Spinal cord (tissue), 10 donors: ENCODE results near the gene B3GAT2. TPM values are rescaled to one million over a fixed set of nuclear protein-coding genes. Genes with fewer than 3 reads are reported as not detected.

Source experiments
- DNase-seq, 6 donors: peaks; one replicate each; pipeline versions ENCODE4 v3.0.0 to v3.0.0-alpha.2; 2013 to 2015; ENCODE audit warnings: low spot score in 6 of 6, low read depth in 4 of 6
- H3K27ac ChIP-seq: one replicate; pipeline ENCODE4 v1.5.1; 2013; ENCODE audit warnings: low read depth, low read length, control low read depth
- H3K27me3 ChIP-seq: one replicate; pipeline ENCODE4 v1.6.1; 2013; ENCODE audit warnings: low read length; ENCODE audit not compliant: control insufficient read depth, insufficient read depth
- H3K36me3 ChIP-seq: one replicate; pipeline ENCODE4 v1.6.1; 2013; ENCODE audit warnings: low read length; ENCODE audit not compliant: control insufficient read depth, insufficient read depth
- H3K4me1 ChIP-seq: one replicate; pipeline ENCODE4 v1.6.1; 2013; ENCODE audit warnings: low read length; ENCODE audit not compliant: control insufficient read depth, insufficient read depth
- H3K4me3 ChIP-seq: one replicate; pipeline ENCODE4 v1.5.1; 2013; ENCODE audit warnings: low read depth, low read length, control low read depth
- H3K9me3 ChIP-seq: one replicate; pipeline ENCODE4 v1.6.1; 2013; ENCODE audit warnings: low read length; ENCODE audit not compliant: control insufficient read depth, insufficient read depth
- WGBS: methylation state at CpG from one replicate; pipeline ENCODE4 v1.1.5; 2013; ENCODE audit warnings: missing lambda C conversion rate; ENCODE audit not compliant: insufficient coverage; 5-methylcytosine and 5-hydroxymethylcytosine counted together
- long read RNA-seq, 4 donors: transcript quantifications; one replicate each; lab custom pipeline, GENCODE V29; 2026
- polyA plus RNA-seq, 2 donors: library from polyadenylated mRNA; unstranded; fragments of 120-200 nt; gene quantifications; one replicate each; pipeline ENCODE4 v1.2.1, GENCODE V29; 2013; ENCODE audit not compliant: insufficient read length in 2 of 2
- total RNA-seq, 2 donors: library from RNA; depleted of rRNA in 1 of 2; stranded (reverse); fragments of 120-200 nt in 1 of 2; fragments of >200 nt in 1 of 2; gene quantifications; one replicate each; pipeline versions ENCODE4 v1.2.3 to v1.2.4, GENCODE V29; 2013 to 2014
- donor health status: healthy.

B3GAT2 gene
- total RNA-seq (10 to 100 TPM; 22.9 to 82.5 TPM), polyA plus RNA-seq (10 to 100 TPM; 52.8 to 79.4 TPM)
- long read RNA-seq, donor 1, full-length matches to known transcripts = 17 of 74 reads
- long read RNA-seq, donor 1, partial matches to known transcripts = 29 of 74 reads
- long read RNA-seq, donor 1, other reads (novel, unspliced or antisense) = 28 of 74 reads
- long read RNA-seq, donor 2, full-length matches to known transcripts = 7 of 36 reads
- long read RNA-seq, donor 2, partial matches to known transcripts = 29 of 36 reads
- long read RNA-seq, donor 2, other reads (novel, unspliced or antisense) = 0 of 36 reads
- long read RNA-seq, donor 3, full-length matches to known transcripts = 8 of 8 reads
- long read RNA-seq, donor 3, partial matches to known transcripts = 0 of 8 reads
- long read RNA-seq, donor 3, other reads (novel, unspliced or antisense) = 0 of 8 reads
- long read RNA-seq, donor 4 = 0 reads

GRCh38 chr6:70956451-70957283 lies at the start of gene B3GAT2:
B3GAT2 (minus strand) TSS chr6:70957060; CDS start chr6:70956429, 631 bp downstream.
- H3K36me3 ChIP-seq = no peaks in the 10 kb centered on the region
- H3K4me1 ChIP-seq = peaks cover 25% of the 10 kb centered on the region
- H3K4me3 ChIP-seq = peak within 1 kb of the TSS; percentile 66
- under 1% methylated on average over 73 of the region's 83 CpGs for WGBS
- DNase-seq = peak in 4 of 6 donors; percentile 53 to 96 (median 86)
- peaks cover 11% of the 10 kb centered on the region for H3K27me3 ChIP-seq
- no peaks in the 10 kb centered on the region for H3K9me3 ChIP-seq
- H3K27ac ChIP-seq = peak within 1 kb of the TSS; percentile 71

GRCh38 chr6:70998148-70998547 lies 41.3 kb upstream of the B3GAT2 start:
- no peak overlapping the region for H3K4me3 ChIP-seq
- no peak for DNase-seq
- H3K27ac ChIP-seq = no peak overlapping the region
- H3K27me3 ChIP-seq = no peaks in the 10 kb centered on the region
- no peaks in the 10 kb centered on the region for H3K36me3 ChIP-seq
- WGBS = 32% methylated on average over 4 of the region's 4 CpGs
- no peaks in the 10 kb centered on the region for H3K4me1 ChIP-seq
- no peaks in the 10 kb centered on the region for H3K9me3 ChIP-seq

GRCh38 chr6:70997379-70997778 lies 40.5 kb upstream of the B3GAT2 start:
- H3K4me1 ChIP-seq = no peaks in the 10 kb centered on the region
- no peaks in the 10 kb centered on the region for H3K36me3 ChIP-seq
- no peaks in the 10 kb centered on the region for H3K9me3 ChIP-seq
- no peaks in the 10 kb centered on the region for H3K27me3 ChIP-seq
- WGBS = 57% methylated on average over 2 of the region's 3 CpGs
- no peak overlapping the region for H3K27ac ChIP-seq
- DNase-seq = no peak
- no peak overlapping the region for H3K4me3 ChIP-seq

DNA sequence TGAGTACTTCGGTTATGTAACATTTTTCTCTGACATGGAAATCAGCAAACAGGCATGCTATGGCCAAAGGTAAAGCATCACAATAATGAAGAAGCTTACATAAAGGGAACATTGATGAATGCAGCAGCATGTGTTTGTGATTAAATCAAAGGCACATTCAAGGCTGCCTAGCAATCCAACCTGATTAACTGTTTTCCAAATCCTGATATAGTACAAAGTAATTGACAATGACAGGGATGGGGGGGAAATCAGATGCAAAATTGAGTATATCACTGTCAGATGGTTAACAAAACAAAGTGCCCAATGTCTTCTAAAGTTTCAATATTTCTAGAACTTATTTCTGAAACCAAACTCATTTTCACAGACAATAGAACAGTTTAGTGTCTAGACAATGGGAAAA lies 39.2 kb upstream of the B3GAT2 start:
- Histone ChIP-seq H3K4me3 (no peak overlapping the region), H3K27me3 (no peaks in the 10 kb centered on the region), H3K9me3 (no peaks in the 10 kb centered on the region), H3K4me1 (no peaks in the 10 kb centered on the region), H3K27ac (no peak overlapping the region), H3K36me3 (no peaks in the 10 kb centered on the region)
- 67% methylated on average over 1 of the region's 1 CpG for WGBS
- DNase-seq = no peak

DNA sequence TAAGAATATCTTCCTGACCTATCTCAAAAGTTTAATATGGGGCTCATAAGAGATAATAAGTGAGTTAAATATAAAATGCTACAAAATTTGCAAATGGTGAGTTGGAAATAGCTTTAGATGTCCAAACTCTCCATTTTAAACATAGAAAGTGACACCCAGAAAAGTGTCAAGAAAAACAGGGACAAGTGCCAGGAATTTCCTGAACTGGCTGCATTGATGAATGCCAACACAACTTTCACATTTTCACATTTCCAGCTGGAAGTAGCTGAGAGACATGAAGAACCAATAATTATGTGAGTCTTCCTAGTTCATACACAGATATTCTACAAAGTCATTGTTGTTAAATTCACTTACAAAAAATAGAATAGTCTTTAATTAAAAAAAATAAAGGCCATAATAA lies 38.6 kb upstream of the B3GAT2 start:
- peak in 1 of 6 donors; percentile 60 for DNase-seq
- Histone ChIP-seq H3K27ac (no peak overlapping the region), H3K36me3 (no peaks in the 10 kb centered on the region), H3K9me3 (no peaks in the 10 kb centered on the region), H3K27me3 (no peaks in the 10 kb centered on the region), H3K4me1 (no peaks in the 10 kb centered on the region), H3K4me3 (no peak overlapping the region)

DNA sequence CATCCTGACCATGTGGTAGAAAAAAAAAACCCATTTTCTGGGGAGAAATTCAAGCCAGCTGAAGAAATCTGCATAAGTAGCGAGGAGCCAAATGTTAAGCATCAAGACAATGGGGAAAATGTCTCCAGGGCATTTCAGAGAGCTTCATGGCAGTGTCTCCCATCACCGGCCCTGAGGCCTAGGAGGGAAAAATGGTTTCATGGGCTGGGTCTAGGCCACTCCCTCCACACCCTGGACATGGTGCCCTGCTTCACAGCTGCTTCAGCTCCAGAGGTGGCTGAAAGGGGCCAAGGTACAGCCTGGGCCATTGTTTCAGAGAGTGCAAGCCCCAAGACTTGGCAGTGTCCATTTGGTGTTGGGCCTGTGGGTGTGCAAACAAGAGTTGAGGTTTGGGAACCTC lies 34.4 kb upstream of the B3GAT2 start:
- 76% methylated on average over 2 of the region's 2 CpGs for WGBS
- Histone ChIP-seq H3K27ac (no peak overlapping the region), H3K4me1 (no peaks in the 10 kb centered on the region), H3K9me3 (no peaks in the 10 kb centered on the region), H3K4me3 (no peak overlapping the region), H3K27me3 (no peaks in the 10 kb centered on the region), H3K36me3 (no peaks in the 10 kb centered on the region)
- DNase-seq = no peak

DNA sequence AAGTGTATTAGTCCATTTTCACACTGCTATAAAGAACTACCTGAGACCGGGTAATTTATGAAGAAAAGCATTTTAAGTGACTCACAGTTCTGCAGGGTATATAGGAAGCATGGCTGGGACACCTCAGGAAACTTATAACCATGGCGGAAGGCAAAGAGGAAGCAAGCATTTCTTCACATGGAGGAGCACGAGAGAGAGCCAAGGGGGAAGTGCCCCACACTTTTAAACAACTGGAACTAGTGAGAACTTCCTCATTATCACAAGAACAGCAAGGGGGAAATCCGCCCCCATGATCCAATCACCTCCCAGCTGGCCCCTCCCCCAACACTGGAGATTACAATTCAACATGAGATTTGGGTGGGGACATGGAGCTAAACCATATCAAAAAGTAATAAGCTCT lies 28.3 kb upstream of the B3GAT2 start:
- Histone ChIP-seq H3K4me1 (no peaks in the 10 kb centered on the region), H3K27me3 (no peaks in the 10 kb centered on the region), H3K36me3 (no peaks in the 10 kb centered on the region), H3K27ac (no peak overlapping the region), H3K4me3 (no peak overlapping the region), H3K9me3 (no peaks in the 10 kb centered on the region)
- DNase-seq = no peak
- 100% methylated on average over 1 of the region's 4 CpGs for WGBS

- no peak for DNase-seq
- H3K36me3 ChIP-seq = no peaks in the 10 kb centered on the region
- no peaks in the 10 kb centered on the region for H3K4me1 ChIP-seq
- no peaks in the 10 kb centered on the region for H3K27me3 ChIP-seq
- no peak overlapping the region for H3K4me3 ChIP-seq
- no peak overlapping the region for H3K27ac ChIP-seq
- WGBS = no CpG with 5 or more reads among the region's 3 CpGs
- no peaks in the 10 kb centered on the region for H3K9me3 ChIP-seq
Observed at GRCh38 chr6:70982747-70983146, 25.9 kb upstream of the B3GAT2 start.

DNA sequence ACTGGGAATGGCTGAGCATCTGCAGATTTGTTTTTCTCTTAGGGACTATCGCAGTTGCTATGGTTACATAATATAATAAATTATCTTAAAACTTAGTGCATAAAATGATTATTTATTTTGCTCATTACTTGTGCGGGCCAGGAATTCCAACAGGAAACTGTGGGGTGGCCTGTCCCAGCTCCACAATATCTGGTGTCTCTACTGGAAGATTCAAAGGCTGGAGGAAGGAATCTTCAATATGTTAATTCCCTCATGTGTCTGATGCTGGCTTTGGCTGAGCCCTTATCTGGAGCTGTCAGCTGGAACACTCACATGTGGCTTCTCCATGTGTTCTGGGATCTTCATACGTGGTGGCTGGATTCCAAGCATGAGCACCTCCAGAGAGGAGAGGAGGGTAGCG lies 23.9 kb upstream of the B3GAT2 start:
- Histone ChIP-seq H3K36me3 (no peaks in the 10 kb centered on the region), H3K27ac (no peak overlapping the region), H3K9me3 (no peaks in the 10 kb centered on the region), H3K27me3 (no peaks in the 10 kb centered on the region), H3K4me1 (no peaks in the 10 kb centered on the region), H3K4me3 (no peak overlapping the region)
- WGBS = no CpG with 5 or more reads among the region's 4 CpGs
- DNase-seq = peak in 1 of 6 donors; percentile 16
